Mesenchymal stem cell (in vitro differentiated cells and primary cell): ENCODE results near the gene WASL.

Experiments
- DNase-seq: peaks from one replicate; pipeline ENCODE4 v3.0.0-alpha.2; 2013
- H2AFZ ChIP-seq: one replicate; pipeline ENCODE4 v1.6.1; 2013; ENCODE audit warnings: low read depth, mild to moderate bottlenecking, control low read depth, inconsistent platforms, low read length, moderate library complexity
- H2AK5ac ChIP-seq: 2 replicates; pipeline ENCODE4 v1.6.1; 2013; ENCODE audit warnings: low read length, moderate library complexity, mild to moderate bottlenecking, inconsistent platforms; ENCODE audit not compliant: severe bottlenecking
- H2BK120ac ChIP-seq: one replicate; pipeline ENCODE4 v1.6.1; 2013; ENCODE audit warnings: low read depth, mild to moderate bottlenecking, inconsistent platforms, low read length, moderate library complexity
- H2BK12ac ChIP-seq, 2 experiments: one replicate each; pipeline ENCODE4 v1.6.1; 2013; ENCODE audit warnings: inconsistent platforms in 2 of 2, low read length in 2 of 2, mild to moderate bottlenecking in 2 of 2, moderate library complexity in 2 of 2, control low read depth in 1 of 2
- H2BK15ac ChIP-seq: one replicate; pipeline ENCODE4 v1.6.1; 2013; ENCODE audit warnings: mild to moderate bottlenecking, low read depth, inconsistent platforms; ENCODE audit not compliant: poor library complexity, severe bottlenecking
- H2BK5ac ChIP-seq: 2 replicates; pipeline ENCODE4 v1.6.1; 2013; ENCODE audit warnings: low read depth, mild to moderate bottlenecking, low read length, control low read depth, inconsistent platforms; ENCODE audit not compliant: poor library complexity, severe bottlenecking
- H3K14ac ChIP-seq, 2 experiments: one replicate each; pipeline ENCODE4 v1.6.1; 2013; ENCODE audit warnings: inconsistent platforms in 2 of 2, low read length in 2 of 2, control low read depth in 1 of 2, mild to moderate bottlenecking in 1 of 2, moderate library complexity in 1 of 2
- H3K18ac ChIP-seq, 2 experiments: one replicate each; pipeline ENCODE4 v1.6.1; 2013; ENCODE audit warnings: inconsistent platforms in 2 of 2, low read length in 2 of 2, control low read depth in 1 of 2, low read depth in 1 of 2, mild to moderate bottlenecking in 1 of 2
- H3K23ac ChIP-seq, 2 experiments: one replicate each; pipeline ENCODE4 v1.6.1; 2013; ENCODE audit warnings: inconsistent platforms in 2 of 2, low read length in 2 of 2, mild to moderate bottlenecking in 2 of 2, moderate library complexity in 2 of 2, control low read depth in 1 of 2
- H3K27ac ChIP-seq: 2 replicates; pipeline ENCODE4 v1.5.1; 2013; ENCODE audit warnings: mild to moderate bottlenecking, moderate library complexity, low read length, control low read depth, inconsistent platforms; ENCODE audit not compliant: poor library complexity, severe bottlenecking
- H3K27me3 ChIP-seq, 2 experiments: 2 replicates each; pipeline versions ENCODE4 v1.6.1 to v1.7.0; 2013; ENCODE audit warnings: low read length in 2 of 2, mild to moderate bottlenecking in 2 of 2, moderate library complexity in 2 of 2, control low read depth in 1 of 2, inconsistent platforms in 1 of 2; ENCODE audit not compliant: control insufficient read depth in 1 of 2, insufficient read depth in 1 of 2
- H3K36me3 ChIP-seq, 2 experiments: 2 replicates each; pipeline versions ENCODE4 v1.6.1 to v1.7.0; 2013; ENCODE audit warnings: low read length in 2 of 2, control low read depth in 1 of 2, inconsistent platforms in 1 of 2, low read depth in 1 of 2, mild to moderate bottlenecking in 1 of 2; ENCODE audit not compliant: insufficient read depth in 2 of 2, control insufficient read depth in 1 of 2
- H3K4ac ChIP-seq, 2 experiments: one replicate each; pipeline ENCODE4 v1.6.1; 2013; ENCODE audit warnings: inconsistent platforms in 2 of 2, low read length in 2 of 2, mild to moderate bottlenecking in 2 of 2, moderate library complexity in 2 of 2, control low read depth in 1 of 2, low read depth in 1 of 2
- H3K4me1 ChIP-seq: 2 replicates; pipeline ENCODE4 v1.6.1; 2013; ENCODE audit warnings: low read depth, low read length, control low read depth; ENCODE audit not compliant: control insufficient read depth, insufficient read depth
- H3K4me2 ChIP-seq: 2 replicates; pipeline ENCODE4 v1.6.1; 2013; ENCODE audit warnings: low read length, mild to moderate bottlenecking, inconsistent platforms; ENCODE audit not compliant: poor library complexity, severe bottlenecking
- H3K4me3 ChIP-seq, 2 experiments: 2 replicates each; pipeline versions ENCODE4 v1.5.1 to v1.7.0; 2013; ENCODE audit warnings: low read length in 2 of 2, mild to moderate bottlenecking in 2 of 2, control low read depth in 1 of 2, low read depth in 1 of 2; ENCODE audit not compliant: insufficient read depth in 1 of 2
- H3K79me1 ChIP-seq: replicated peaks from 2 replicates; pipeline ENCODE4 v1.6.1; 2013; ENCODE audit warnings: mild to moderate bottlenecking, control low read depth, low read length, inconsistent platforms; ENCODE audit not compliant: poor library complexity, severe bottlenecking
- H3K9ac ChIP-seq: 2 replicates; pipeline ENCODE4 v1.7.0; 2013; ENCODE audit warnings: mild to moderate bottlenecking, low read length, moderate library complexity
- H3K9me3 ChIP-seq: 2 replicates; pipeline ENCODE4 v1.7.0; 2013; ENCODE audit warnings: mild to moderate bottlenecking, low read length; ENCODE audit not compliant: control insufficient read depth
- H4K8ac ChIP-seq: one replicate; pipeline ENCODE4 v1.6.1; 2013; ENCODE audit warnings: inconsistent platforms, mild to moderate bottlenecking, low read length, moderate library complexity
- H4K91ac ChIP-seq: one replicate; pipeline ENCODE4 v1.6.1; 2013; ENCODE audit warnings: mild to moderate bottlenecking, low read length, inconsistent platforms
- WGBS: methylation state at CpG from one replicate; pipeline ENCODE4 v1.1.7; 2013; ENCODE audit warnings: mixed read lengths; 5-methylcytosine and 5-hydroxymethylcytosine counted together

The WASL gene

GRCh38 chr7:123665896-123666295 lies 82.9 kb downstream of the WASL start:
- Histone ChIP-seq H3K27me3 (no peaks in the 10 kb centered on the region), H4K8ac (no peak overlapping the region), H3K4me2 (no peak overlapping the region), H3K9ac (no peak overlapping the region), H2BK15ac (no peak overlapping the region), H3K9me3 (no peaks in the 10 kb centered on the region), H3K36me3 (no peaks in the 10 kb centered on the region), H2AFZ (peak overlapping the region; percentile 43), H2BK120ac (no peak overlapping the region), H3K23ac (no peak overlapping the region), H3K14ac (no peak overlapping the region), H3K79me1 (no peaks in the 10 kb centered on the region), H4K91ac (no peak overlapping the region), H3K4ac (no peak overlapping the region), H3K4me1 (no peaks in the 10 kb centered on the region), H2AK5ac (no peak overlapping the region), H3K27ac (no peak overlapping the region), H3K18ac (no peak overlapping the region), H2BK5ac (no peak overlapping the region), H2BK12ac (no peak overlapping the region), H3K4me3 (no peak overlapping the region)
- DNase-seq: no peak
- WGBS: 71% methylated on average over 1 of the region's 1 CpG

- DNase-seq: no peak
Observed at GRCh38 chr7:123665157-123665556, 83.6 kb downstream of the WASL start.

GRCh38 chr7:123663200-123663599 lies 85.6 kb downstream of the WASL start:
- H3K18ac ChIP-seq: no peak overlapping the region
- H3K4me3 ChIP-seq: no peak overlapping the region
- no peaks in the 10 kb centered on the region for H3K9me3 ChIP-seq
- no peak overlapping the region for H3K14ac ChIP-seq
- H3K79me1 ChIP-seq: no peaks in the 10 kb centered on the region
- H2AK5ac ChIP-seq: no peak overlapping the region
- H4K8ac ChIP-seq: no peak overlapping the region
- no peak overlapping the region for H2BK120ac ChIP-seq
- no peaks in the 10 kb centered on the region for H3K36me3 ChIP-seq
- no peak overlapping the region for H2BK12ac ChIP-seq
- H3K9ac ChIP-seq: no peak overlapping the region
- H4K91ac ChIP-seq: no peak overlapping the region
- H3K27me3 ChIP-seq: no peaks in the 10 kb centered on the region
- H3K27ac ChIP-seq: no peak overlapping the region
- no peak overlapping the region for H2BK15ac ChIP-seq
- H2AFZ ChIP-seq: no peak overlapping the region
- no peak overlapping the region for H3K4me2 ChIP-seq
- no peaks in the 10 kb centered on the region for H3K4me1 ChIP-seq
- WGBS: 97% methylated on average over 5 of the region's 6 CpGs
- H3K23ac ChIP-seq: no peak overlapping the region
- no peak overlapping the region for H2BK5ac ChIP-seq
- no peak for DNase-seq
- H3K4ac ChIP-seq: no peak overlapping the region

More at GRCh38 chr7:123665157-123665556, 83.6 kb downstream of the WASL start:
- no peak overlapping the region for H3K27ac ChIP-seq
- no peak overlapping the region for H3K4me2 ChIP-seq
- no peak overlapping the region for H3K4me3 ChIP-seq
- no peak overlapping the region for H2AFZ ChIP-seq
- no peaks in the 10 kb centered on the region for H3K27me3 ChIP-seq
- H3K9me3 ChIP-seq: no peaks in the 10 kb centered on the region
- H3K14ac ChIP-seq: no peak overlapping the region
- H4K91ac ChIP-seq: no peak overlapping the region
- H3K18ac ChIP-seq: no peak overlapping the region
- no peak overlapping the region for H3K9ac ChIP-seq
- no peak overlapping the region for H3K23ac ChIP-seq
- no CpG with 5 or more reads among the region's 2 CpGs for WGBS
- H4K8ac ChIP-seq: no peak overlapping the region
- no peak overlapping the region for H2BK5ac ChIP-seq
- no peak overlapping the region for H2BK120ac ChIP-seq
- H2BK15ac ChIP-seq: no peak overlapping the region
- no peaks in the 10 kb centered on the region for H3K36me3 ChIP-seq
- no peaks in the 10 kb centered on the region for H3K4me1 ChIP-seq
- no peak overlapping the region for H2AK5ac ChIP-seq
- no peaks in the 10 kb centered on the region for H3K79me1 ChIP-seq
- H3K4ac ChIP-seq: no peak overlapping the region
- H2BK12ac ChIP-seq: no peak overlapping the region

GRCh38 chr7:123662755-123663154 lies 86.0 kb downstream of the WASL start:
- H2AK5ac ChIP-seq: no peak overlapping the region
- H2BK120ac ChIP-seq: no peak overlapping the region
- H3K9me3 ChIP-seq: no peaks in the 10 kb centered on the region
- H3K4me2 ChIP-seq: no peak overlapping the region
- no peaks in the 10 kb centered on the region for H3K36me3 ChIP-seq
- H3K4ac ChIP-seq: no peak overlapping the region
- H3K9ac ChIP-seq: no peak overlapping the region
- H3K18ac ChIP-seq: no peak overlapping the region
- H3K79me1 ChIP-seq: no peaks in the 10 kb centered on the region
- H2BK5ac ChIP-seq: no peak overlapping the region
- WGBS: 64% methylated on average over 2 of the region's 3 CpGs
- H3K27me3 ChIP-seq: no peaks in the 10 kb centered on the region
- H2BK12ac ChIP-seq: no peak overlapping the region
- no peaks in the 10 kb centered on the region for H3K4me1 ChIP-seq
- no peak for DNase-seq
- no peak overlapping the region for H3K27ac ChIP-seq
- no peak overlapping the region for H3K23ac ChIP-seq
- H3K4me3 ChIP-seq: no peak overlapping the region
- no peak overlapping the region for H2AFZ ChIP-seq
- no peak overlapping the region for H2BK15ac ChIP-seq
- no peak overlapping the region for H4K91ac ChIP-seq
- H4K8ac ChIP-seq: no peak overlapping the region
- no peak overlapping the region for H3K14ac ChIP-seq
